ENCODE results near the gene ANKRD44. TPM values are rescaled to one million over a fixed set of nuclear protein-coding genes. Genes with fewer than 3 reads are reported as not detected.

Gene ANKRD44
- total RNA-seq, 2 experiments from 2014 or later = 223 to 283 TPM

DNA sequence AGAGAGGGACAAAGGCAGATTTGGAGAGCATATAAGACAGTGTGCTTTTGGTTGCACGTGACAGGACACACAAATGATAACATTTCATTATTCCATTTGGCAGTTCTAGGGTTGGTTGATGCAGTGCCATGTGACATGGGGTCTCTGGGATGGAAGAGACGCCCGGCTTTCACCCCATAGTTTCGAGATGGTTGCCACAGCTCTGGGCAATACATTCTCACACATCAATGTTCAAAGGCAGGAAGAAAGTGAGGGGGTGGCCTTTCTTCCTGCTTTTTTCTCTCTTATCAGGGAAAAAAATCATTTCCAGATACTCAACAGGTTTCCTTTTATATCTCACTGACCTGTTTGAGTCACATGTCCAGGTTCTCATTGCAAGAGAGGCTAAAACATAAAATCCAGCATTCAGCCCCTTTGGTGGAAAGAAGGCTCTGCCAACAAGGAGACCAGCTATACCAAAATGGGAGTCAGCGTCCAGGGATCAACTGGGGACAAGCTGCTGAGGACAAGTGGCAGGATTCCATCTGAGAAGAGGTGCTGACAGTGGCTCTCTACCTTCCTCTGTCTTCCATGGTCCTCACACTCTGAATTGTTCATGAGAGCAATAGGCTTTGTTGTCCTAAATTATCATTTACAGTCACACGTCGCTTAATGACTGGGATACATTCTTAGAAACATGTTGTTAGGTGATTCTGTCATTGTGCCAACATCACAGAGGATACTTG, 29.1 kb upstream of the ANKRD44 start:
- DNase-seq = no peak
- CTCF ChIA-PET = interaction anchor here (0.7 to 1.1 kb wide), 2 partner anchors 17 to 231 kb away, joined by 3 read pairs; no protein-coding TSS in a partner anchor
- Mint-ChIP-seq H3K4me3 (no peak overlapping the region), H3K36me3 (ENCODE audit: low read depth) (no peaks in the 10 kb centered on the region), H3K9me3 (no peaks in the 10 kb centered on the region), H3K4me1 (peaks cover 10% of the 10 kb centered on the region), H3K27ac (no peak overlapping the region), H3K27me3 (no peaks in the 10 kb centered on the region)
- POLR2A ChIA-PET = no interaction called here

DNA sequence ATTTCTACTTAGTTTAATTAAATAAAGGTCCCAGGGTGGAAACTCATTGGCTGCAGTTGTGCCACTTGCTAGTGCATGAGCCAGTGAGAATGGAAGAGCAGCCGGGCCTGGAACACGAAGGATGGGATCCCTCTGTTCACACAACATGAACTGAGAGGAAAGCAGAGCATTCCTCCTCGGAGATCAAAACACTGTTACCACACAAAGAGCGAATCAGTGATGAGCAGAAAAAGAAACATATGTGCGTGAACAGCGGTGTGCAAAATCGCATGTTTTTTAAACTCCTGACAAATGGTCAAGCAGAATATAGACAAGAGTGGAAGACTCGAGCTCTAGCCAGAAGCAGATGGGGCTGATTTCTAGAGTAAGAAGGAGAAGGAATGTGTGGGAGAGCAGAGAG, 28.4 kb upstream of the ANKRD44 start:
- H3K36me3 Mint-ChIP-seq (ENCODE audit: low read depth) = no peaks in the 10 kb centered on the region
- H3K27ac Mint-ChIP-seq = no peak overlapping the region
- CTCF ChIA-PET = interaction anchor here (0.7 to 1.1 kb wide), 2 partner anchors 17 to 230 kb away, joined by 3 read pairs; no protein-coding TSS in a partner anchor
- no peak for DNase-seq
- peaks cover 10% of the 10 kb centered on the region for H3K4me1 Mint-ChIP-seq
- no peak overlapping the region for H3K4me3 Mint-ChIP-seq
- POLR2A ChIA-PET = no interaction called here
- H3K27me3 Mint-ChIP-seq = no peaks in the 10 kb centered on the region
- H3K9me3 Mint-ChIP-seq = no peaks in the 10 kb centered on the region

DNA sequence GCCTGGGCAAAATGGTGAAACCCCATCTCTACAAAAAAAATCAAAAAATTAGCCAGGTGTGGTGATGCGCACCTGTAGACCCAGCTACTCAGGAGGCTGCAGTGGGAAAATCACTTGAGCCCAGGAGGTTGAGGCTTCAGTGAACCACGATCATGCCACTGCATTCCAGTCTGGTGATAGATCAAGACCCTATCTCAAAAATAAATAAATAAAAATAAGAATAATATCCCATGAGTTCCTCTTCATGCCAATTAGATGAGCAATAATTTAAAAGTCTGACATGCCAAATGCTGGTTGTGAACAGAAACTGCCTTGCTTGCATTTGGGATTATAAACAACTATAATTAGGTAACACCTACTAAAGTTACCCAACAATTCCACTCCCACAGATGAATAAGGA, 22.1 kb upstream of the ANKRD44 start:
- ChIA-PET POLR2A (no interaction called here), CTCF (no interaction called here)
- Mint-ChIP-seq H3K4me1 (peaks cover 12% of the 10 kb centered on the region), H3K36me3 (ENCODE audit: low read depth) (peaks cover 6% of the 10 kb centered on the region), H3K9me3 (peaks cover 13% of the 10 kb centered on the region), H3K27ac (no peak overlapping the region), H3K4me3 (no peak overlapping the region), H3K27me3 (no peaks in the 10 kb centered on the region)
- no peak for DNase-seq

DNA sequence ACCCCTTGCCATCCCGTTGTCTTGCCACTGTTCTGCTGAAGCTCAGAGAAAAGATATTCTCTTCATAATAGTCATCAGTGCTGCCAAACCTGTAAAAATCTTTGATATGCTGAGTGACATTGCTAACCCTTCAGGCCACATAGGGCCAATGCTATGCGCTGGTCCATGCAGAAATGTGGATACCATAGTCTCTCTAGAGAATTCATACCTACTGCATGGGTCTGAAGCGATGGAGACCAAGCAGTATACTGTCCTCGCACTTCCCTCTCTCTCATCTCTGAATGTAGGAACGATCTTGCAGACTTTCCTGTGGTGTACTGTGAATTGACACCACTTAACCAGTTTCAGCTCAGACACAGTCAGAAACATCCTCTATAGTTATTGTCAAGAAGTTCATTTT, 17.9 kb upstream of the ANKRD44 start:
- H3K4me1 Mint-ChIP-seq = peaks cover 45% of the 10 kb centered on the region
- peaks cover 8% of the 10 kb centered on the region for H3K36me3 Mint-ChIP-seq (ENCODE audit: low read depth)
- H3K27ac Mint-ChIP-seq = peak overlapping the region; percentile 88
- CTCF ChIA-PET = interaction anchor here (0.6 to 2.2 kb wide), 7 partner anchors 17 to 466 kb away, joined by 3 to 6 read pairs (median 3); no protein-coding TSS in a partner anchor
- peaks cover 15% of the 10 kb centered on the region for H3K9me3 Mint-ChIP-seq
- H3K27me3 Mint-ChIP-seq = no peaks in the 10 kb centered on the region
- POLR2A ChIA-PET = no interaction called here
- H3K4me3 Mint-ChIP-seq = no peak overlapping the region
- DNase-seq = no peak

DNA sequence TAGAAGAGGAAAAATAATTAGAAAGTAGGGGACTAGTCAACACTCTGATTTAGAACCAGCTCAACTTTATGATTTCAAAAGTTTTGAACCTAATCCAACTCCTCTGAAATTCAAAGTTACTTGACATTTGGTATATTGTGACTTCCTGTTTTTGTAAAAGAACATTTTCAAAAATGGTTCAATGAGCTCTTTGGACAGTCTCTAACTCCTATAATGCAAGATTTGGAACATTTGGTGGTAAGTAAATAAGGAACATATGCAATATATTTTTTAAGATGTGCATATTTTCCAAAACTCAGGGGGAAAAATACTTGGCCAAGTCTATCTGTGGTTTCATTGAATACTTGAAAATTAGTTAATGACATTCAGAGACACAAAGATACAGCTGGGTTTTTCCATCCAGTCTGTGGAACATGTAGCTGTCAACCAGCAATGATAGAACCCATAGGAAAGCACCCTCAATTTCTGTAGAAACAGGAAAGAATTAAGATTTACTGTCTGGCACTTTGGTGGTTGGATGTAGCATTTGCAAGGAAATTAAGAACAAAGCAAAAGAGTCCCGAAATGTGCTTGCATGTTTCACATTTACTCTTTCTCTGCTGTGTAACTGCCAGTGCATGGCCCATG, 17.0 kb upstream of the ANKRD44 start:
- CTCF ChIA-PET = interaction anchor here (0.6 to 2.2 kb wide), 10 partner anchors 12 to 314 kb away, joined by 3 to 6 read pairs (median 3); no protein-coding TSS in a partner anchor
- peaks cover 13% of the 10 kb centered on the region for H3K36me3 Mint-ChIP-seq (ENCODE audit: low read depth)

DNA sequence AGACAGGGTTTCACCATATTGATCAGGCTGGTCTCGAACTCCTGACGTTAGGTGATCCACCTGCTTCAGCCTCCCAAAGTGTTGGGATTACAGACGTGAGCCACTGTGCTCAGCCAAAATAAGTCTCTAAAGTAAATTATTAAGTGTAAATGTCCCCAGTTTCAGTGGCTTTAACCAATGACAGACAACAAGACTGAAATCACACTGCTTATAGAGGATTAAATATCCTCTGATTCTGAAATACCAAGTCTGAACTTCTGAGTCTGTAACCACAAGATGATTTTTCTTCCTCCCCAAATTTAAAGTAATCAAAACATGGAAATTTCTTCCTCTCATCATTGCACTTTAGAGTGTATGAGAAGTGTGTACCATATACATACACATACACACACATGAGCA, 16.5 kb upstream of the ANKRD44 start:
- ChIA-PET CTCF (interaction anchor here (0.6 to 2.2 kb wide), 6 partner anchors 12 to 313 kb away, joined by 3 to 6 read pairs (median 4); no protein-coding TSS in a partner anchor), POLR2A (interaction anchor here (0.6 kb wide), 2 partner anchors 48 to 90 kb away, joined by 4 to 7 read pairs; no protein-coding TSS in a partner anchor)
- H3K27ac Mint-ChIP-seq = peak overlapping the region; percentile 88
- peaks cover 58% of the 10 kb centered on the region for H3K4me1 Mint-ChIP-seq
- peaks cover 14% of the 10 kb centered on the region for H3K36me3 Mint-ChIP-seq (ENCODE audit: low read depth)
- DNase-seq = no peak
- no peaks in the 10 kb centered on the region for H3K27me3 Mint-ChIP-seq
- peaks cover 15% of the 10 kb centered on the region for H3K9me3 Mint-ChIP-seq
- no peak overlapping the region for H3K4me3 Mint-ChIP-seq

More for the DNA sequence above, 17.0 kb upstream of the ANKRD44 start:
- no peaks in the 10 kb centered on the region for H3K27me3 Mint-ChIP-seq
- no peak for DNase-seq
- POLR2A ChIA-PET = interaction anchor here (0.6 kb wide), 2 partner anchors 47 to 91 kb away, joined by 4 to 7 read pairs; no protein-coding TSS in a partner anchor
- peaks cover 54% of the 10 kb centered on the region for H3K4me1 Mint-ChIP-seq
- H3K9me3 Mint-ChIP-seq = peaks cover 15% of the 10 kb centered on the region
- H3K27ac Mint-ChIP-seq = peak overlapping the region; percentile 88
- H3K4me3 Mint-ChIP-seq = no peak overlapping the region

DNA sequence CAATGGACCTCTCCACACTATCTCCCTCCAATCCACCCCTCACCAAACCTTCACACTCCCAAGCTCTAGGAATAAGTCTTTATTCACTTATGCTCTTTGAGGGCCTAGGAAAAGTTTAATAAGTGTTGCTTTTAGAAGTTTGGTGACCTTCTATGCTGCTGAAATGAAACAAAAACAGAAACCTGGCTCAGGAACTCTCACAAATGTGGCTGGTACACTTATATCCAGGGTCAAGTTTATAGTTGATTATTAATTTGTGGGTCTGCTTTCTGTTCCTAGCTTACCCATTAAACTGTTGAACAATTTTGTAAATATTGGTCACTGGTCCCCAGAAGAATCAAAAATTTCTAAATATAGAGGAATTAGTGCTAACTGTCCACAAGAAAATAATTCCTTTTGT, 14.2 kb upstream of the ANKRD44 start:
- CTCF ChIA-PET = interaction anchor here (0.8 to 1.5 kb wide), 4 partner anchors 10 to 134 kb away, joined by 3 read pairs; no protein-coding TSS in a partner anchor
- H3K9me3 Mint-ChIP-seq = peaks cover 3% of the 10 kb centered on the region
- H3K27me3 Mint-ChIP-seq = no peaks in the 10 kb centered on the region
- H3K4me1 Mint-ChIP-seq = peaks cover 63% of the 10 kb centered on the region
- POLR2A ChIA-PET = no interaction called here
- H3K4me3 Mint-ChIP-seq = peak overlapping the region; percentile 52
- H3K27ac Mint-ChIP-seq = peak overlapping the region; percentile 90
- H3K36me3 Mint-ChIP-seq (ENCODE audit: low read depth) = peaks cover 8% of the 10 kb centered on the region
- DNase-seq = no peak

DNA sequence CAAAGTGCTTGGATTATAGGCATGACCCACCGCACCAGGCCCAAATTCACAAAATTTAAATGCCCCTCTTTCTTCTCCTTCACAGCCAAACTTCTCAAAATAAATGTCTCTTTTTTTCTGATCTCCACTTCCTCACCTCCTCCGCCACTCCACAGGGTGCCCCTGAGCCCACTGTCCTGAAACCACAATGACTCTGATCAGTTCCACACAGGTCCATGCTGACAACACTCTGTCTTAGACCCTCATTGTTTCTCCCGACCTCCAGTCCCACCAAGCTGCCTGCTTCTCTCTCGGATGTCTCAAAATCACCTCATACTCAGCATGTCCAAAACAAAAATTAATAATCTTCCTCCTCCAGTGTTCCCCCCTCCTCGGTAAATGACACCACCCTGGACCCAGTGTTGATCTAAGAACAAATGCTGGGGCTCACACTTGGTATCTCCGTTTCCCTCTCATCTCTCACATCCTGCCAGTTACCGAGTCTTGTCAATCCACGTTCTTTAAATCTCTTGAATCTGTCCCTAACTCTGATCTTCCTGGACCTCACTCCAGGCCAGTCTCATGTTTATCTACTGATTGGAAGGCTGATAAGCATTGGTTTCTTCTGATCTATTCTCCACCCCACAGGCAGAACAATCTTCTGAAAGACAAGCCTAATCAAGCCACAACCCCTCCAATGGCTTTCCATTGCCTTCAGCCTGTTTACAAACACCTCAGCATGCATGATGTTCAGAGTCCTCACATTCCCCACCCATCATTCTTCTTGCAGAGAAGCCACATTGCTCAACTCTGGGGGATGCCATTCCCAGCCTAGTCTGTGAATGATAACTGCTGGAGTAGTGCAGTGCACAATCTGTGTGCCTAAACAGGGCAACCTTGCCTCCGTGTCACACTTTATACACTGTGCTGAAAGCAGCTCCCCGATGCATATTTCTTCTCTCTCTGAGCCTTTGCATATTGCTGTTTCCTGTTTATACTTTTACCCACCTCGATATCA, 12.4 kb upstream of the ANKRD44 start:
- CTCF ChIA-PET = interaction anchor here (0.6 to 1.3 kb wide), 5 partner anchors 9 to 86 kb away, joined by 3 to 7 read pairs (median 3); no protein-coding TSS in a partner anchor
- Mint-ChIP-seq H3K27me3 (no peaks in the 10 kb centered on the region), H3K36me3 (ENCODE audit: low read depth) (peaks cover 8% of the 10 kb centered on the region), H3K27ac (peak overlapping the region; percentile 92), H3K9me3 (peaks cover 2% of the 10 kb centered on the region), H3K4me3 (peak overlapping the region; percentile 53), H3K4me1 (peaks cover 56% of the 10 kb centered on the region)
- POLR2A ChIA-PET = interaction anchor here (0.6 kb wide), 1 partner anchor 86 kb away, joined by 3 read pairs; no protein-coding TSS in a partner anchor
- peak; percentile 42 for DNase-seq

DNA sequence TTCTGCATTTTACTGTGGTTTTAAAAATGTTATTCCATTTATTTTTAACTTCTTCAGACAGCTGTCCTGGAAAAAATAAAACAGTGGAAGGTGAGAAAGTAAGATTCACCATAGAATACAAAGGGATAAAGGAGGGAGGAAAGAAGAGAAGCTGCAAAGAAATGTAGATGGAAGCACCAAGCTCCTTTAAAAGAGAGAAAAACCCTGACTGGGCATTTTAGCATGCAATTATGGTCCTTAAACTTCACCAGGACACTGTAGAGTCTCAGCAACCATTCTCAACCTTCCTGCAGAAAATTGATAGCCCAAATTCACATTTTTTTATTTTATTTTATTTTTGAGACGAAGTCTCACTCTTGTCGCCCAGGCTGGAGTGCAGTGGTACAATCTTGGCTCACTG, 11.6 kb upstream of the ANKRD44 start:
- POLR2A ChIA-PET = interaction anchor here (0.6 kb wide), 1 partner anchor 85 kb away, joined by 3 read pairs; no protein-coding TSS in a partner anchor
- H3K27ac Mint-ChIP-seq = peak overlapping the region; percentile 92
- H3K27me3 Mint-ChIP-seq = no peaks in the 10 kb centered on the region
- H3K9me3 Mint-ChIP-seq = peaks cover 2% of the 10 kb centered on the region
- H3K4me1 Mint-ChIP-seq = peaks cover 47% of the 10 kb centered on the region
- no peak for DNase-seq
- peaks cover 8% of the 10 kb centered on the region for H3K36me3 Mint-ChIP-seq (ENCODE audit: low read depth)
- H3K4me3 Mint-ChIP-seq = no peak overlapping the region
- CTCF ChIA-PET = interaction anchor here (0.9 to 1.3 kb wide), 4 partner anchors 11 to 18 kb away, joined by 3 read pairs; no protein-coding TSS in a partner anchor

DNA sequence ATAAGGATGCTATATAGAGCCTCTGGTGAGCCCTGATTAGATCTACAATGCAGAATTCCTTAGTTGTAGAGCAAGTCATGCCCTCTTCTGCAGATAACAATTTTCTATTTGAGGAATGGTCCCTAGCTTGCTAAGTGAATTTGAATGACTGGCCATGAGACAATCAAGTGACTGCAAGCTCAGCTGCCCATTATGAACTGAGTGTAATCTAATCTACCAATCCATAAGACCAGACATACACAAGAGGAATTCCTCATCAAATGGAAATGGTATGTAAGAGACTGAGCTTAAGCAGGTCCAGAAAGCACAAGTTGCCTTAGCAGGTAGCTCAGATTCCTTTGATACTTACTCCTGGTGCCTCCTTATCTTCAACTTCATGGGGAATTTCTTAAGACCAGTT, 4.8 kb upstream of the ANKRD44 start:
- H3K4me3 Mint-ChIP-seq = no peak overlapping the region
- ChIA-PET CTCF (interaction anchor here (0.5 to 1.7 kb wide), 3 partner anchors 12 to 116 kb away, joined by 3 read pairs; no protein-coding TSS in a partner anchor), POLR2A (no interaction called here)
- peak; percentile 1 for DNase-seq
- peaks cover 37% of the 10 kb centered on the region for H3K4me1 Mint-ChIP-seq
- H3K27ac Mint-ChIP-seq = no peak overlapping the region
- peaks cover 2% of the 10 kb centered on the region for H3K36me3 Mint-ChIP-seq (ENCODE audit: low read depth)
- H3K27me3 Mint-ChIP-seq = no peaks in the 10 kb centered on the region
- H3K9me3 Mint-ChIP-seq = no peaks in the 10 kb centered on the region

DNA sequence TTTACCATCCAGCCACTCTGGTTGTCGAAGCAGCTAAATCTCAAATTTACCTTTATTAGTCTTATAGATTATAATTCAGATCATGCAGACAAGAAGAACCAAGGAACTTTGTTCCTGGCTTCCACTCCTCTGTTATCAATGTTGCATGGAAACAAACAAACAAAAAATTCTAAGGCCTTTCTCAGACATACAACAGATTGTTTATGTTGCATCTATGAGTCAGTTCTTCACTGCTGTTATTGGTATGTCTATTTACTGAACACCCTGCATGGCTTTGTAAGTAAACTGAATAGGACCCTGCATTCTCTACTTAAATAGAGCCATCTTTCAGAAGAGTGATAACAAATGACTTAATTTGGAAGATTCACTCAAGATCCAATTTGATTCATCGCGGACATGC, 1.6 kb upstream of the ANKRD44 start:
- no peaks in the 10 kb centered on the region for H3K27me3 Mint-ChIP-seq
- H3K27ac Mint-ChIP-seq = no peak overlapping the region
- H3K9me3 Mint-ChIP-seq = no peaks in the 10 kb centered on the region
- H3K36me3 Mint-ChIP-seq (ENCODE audit: low read depth) = peaks cover 19% of the 10 kb centered on the region
- peak overlapping the region; percentile 81 for H3K4me3 Mint-ChIP-seq
- POLR2A ChIA-PET = no interaction called here
- no peak for DNase-seq
- CTCF ChIA-PET = interaction anchor here (1.0 to 1.9 kb wide), 7 partner anchors 9 to 107 kb away, joined by 3 to 6 read pairs (median 4); no protein-coding TSS in a partner anchor
- H3K4me1 Mint-ChIP-seq = peaks cover 50% of the 10 kb centered on the region

Measured in activated CD4-positive, alpha-beta T cell treated with anti-CD3 and anti-CD28 coated beads, Interleukin-2, amount 10 ng/mL, durations not matched to agents 7 days and 5 days (primary cell).